ENCODE results near the gene ZNF493.
A peak's percentile ranks its signal among the peaks of the same experiment; 100 is the strongest.

ZNF493 gene

DNA sequence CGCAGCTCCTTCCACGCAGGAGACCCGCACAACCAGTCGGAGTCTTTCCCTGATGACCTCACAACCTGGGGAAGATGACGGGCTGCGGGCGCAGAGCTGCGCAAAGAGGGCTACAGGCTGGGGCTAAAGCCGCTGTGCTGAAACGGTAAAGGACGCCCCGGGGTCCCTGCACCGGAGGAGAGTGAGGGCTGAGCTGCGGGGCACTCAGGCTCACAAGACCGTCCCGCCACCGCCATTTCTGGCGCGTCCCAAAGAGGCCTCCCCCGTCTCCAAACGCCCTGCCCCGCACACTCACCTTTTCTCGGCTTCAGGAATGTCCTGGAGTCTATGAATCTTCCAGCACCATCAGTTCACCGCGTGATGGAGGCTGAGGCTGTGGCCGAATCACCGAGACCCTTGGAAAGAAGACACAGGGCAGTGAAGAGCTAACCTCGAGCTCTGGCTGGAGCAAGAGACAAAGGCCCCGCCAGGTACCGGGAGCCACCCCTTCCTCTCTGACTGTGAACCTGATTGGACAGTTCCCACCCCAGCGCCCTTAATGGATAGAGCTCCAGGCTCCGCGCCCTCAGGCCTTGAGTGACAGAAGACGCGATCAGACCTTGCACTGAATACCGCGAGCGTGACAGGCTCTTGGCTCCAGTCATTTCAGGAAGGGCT is 66.6 kb downstream of the ZNF493 start:
- Histone ChIP-seq H3K9ac (ENCODE audit: low read length) (no peak overlapping the region), H3K27me3 (ENCODE audit: control insufficient read depth, insufficient read depth, low read length) (no peaks in the 10 kb centered on the region), H3K4me1 (ENCODE audit: control insufficient read depth, low read depth, low read length) (no peaks in the 10 kb centered on the region), H3K36me3 (ENCODE audit: control insufficient read depth, low read depth, low read length) (no peaks in the 10 kb centered on the region), H3K9me3 (ENCODE audit: control insufficient read depth, low read depth, low read length) (peaks cover 4% of the 10 kb centered on the region), H3K4me3 (ENCODE audit: low read length) (peak overlapping the region; percentile 3), H3K27ac (ENCODE audit: low read length) (no peak overlapping the region)

DNA sequence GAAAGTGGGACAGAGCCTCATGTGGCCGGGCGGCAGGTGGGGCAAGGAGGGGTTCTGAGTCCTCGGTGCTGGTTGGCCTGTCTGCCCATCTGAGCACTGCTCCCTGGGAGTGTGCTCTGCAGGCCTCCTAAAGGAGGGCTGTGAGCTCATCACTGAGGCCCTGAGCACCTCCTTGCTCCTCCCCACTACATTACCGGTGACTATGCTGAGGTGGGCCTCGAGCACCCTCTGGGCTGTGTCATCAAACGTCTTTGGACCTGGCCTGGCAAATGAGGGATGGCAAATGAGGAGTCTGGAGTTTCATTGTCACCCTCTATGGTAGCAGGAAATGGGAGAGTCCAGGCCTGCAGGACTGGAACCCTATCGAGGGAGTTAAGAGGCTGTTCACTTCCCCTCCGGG is 69.7 kb downstream of the ZNF493 start:
- no peaks in the 10 kb centered on the region for H3K36me3 ChIP-seq (ENCODE audit: control insufficient read depth, low read depth, low read length)
- H3K27me3 ChIP-seq (ENCODE audit: control insufficient read depth, insufficient read depth, low read length), result no peaks in the 10 kb centered on the region
- H3K9me3 ChIP-seq (ENCODE audit: control insufficient read depth, low read depth, low read length), result peaks cover 4% of the 10 kb centered on the region
- no peak overlapping the region for H3K4me3 ChIP-seq (ENCODE audit: low read length)
- no peak overlapping the region for H3K9ac ChIP-seq (ENCODE audit: low read length)
- no peak overlapping the region for H3K27ac ChIP-seq (ENCODE audit: low read length)
- no peaks in the 10 kb centered on the region for H3K4me1 ChIP-seq (ENCODE audit: control insufficient read depth, low read depth, low read length)

DNA sequence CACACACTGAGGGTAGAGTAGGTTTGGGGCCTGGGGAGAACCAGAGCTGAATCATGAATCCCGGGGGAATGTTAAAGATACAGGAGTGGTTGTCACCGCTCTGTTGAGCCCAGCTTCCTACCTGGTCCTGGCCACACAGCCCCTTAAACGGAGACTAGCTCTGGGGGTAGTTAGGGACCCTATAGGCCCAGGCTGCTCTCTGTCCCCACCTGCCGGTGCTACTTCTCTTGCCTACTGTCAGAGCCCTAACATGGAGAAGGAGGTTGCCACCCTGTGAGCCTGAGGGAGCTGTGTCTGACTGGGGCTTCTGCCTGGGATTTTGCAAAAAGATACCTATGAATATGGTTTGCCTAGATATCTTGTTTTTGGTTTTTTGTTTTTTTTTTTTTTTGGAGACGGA is 71.9 kb downstream of the ZNF493 start:
- Histone ChIP-seq H3K27me3 (ENCODE audit: control insufficient read depth, insufficient read depth, low read length) (no peaks in the 10 kb centered on the region), H3K4me1 (ENCODE audit: control insufficient read depth, low read depth, low read length) (no peaks in the 10 kb centered on the region)

DNA sequence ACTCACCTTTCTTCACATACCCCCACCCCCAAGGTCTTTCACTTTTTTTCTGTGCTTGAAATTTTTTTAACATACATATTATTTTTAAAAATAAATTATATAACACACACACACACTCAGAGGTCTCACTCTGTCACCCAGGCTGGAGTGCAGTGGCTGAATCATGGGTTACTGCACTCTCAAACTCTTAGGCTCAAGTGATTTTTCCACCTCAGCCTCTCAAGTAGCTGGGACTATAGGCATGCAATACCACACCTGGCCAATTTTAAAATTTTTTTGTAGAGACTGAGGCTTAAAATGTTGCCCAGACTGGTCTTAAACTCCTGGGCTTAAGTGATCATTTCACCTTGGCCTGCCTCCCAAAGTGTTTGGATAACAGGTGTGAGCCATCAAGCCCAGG is 75.6 kb downstream of the ZNF493 start:
- Histone ChIP-seq H3K27me3 (ENCODE audit: control insufficient read depth, insufficient read depth, low read length) (no peaks in the 10 kb centered on the region), H3K36me3 (ENCODE audit: control insufficient read depth, low read depth, low read length) (no peaks in the 10 kb centered on the region), H3K9ac (ENCODE audit: low read length) (no peak overlapping the region), H3K4me1 (ENCODE audit: control insufficient read depth, low read depth, low read length) (no peaks in the 10 kb centered on the region), H3K9me3 (ENCODE audit: control insufficient read depth, low read depth, low read length) (no peaks in the 10 kb centered on the region), H3K4me3 (ENCODE audit: low read length) (no peak overlapping the region), H3K27ac (ENCODE audit: low read length) (no peak overlapping the region)

More for the DNA sequence above, 71.9 kb downstream of the ZNF493 start:
- Histone ChIP-seq H3K27ac (ENCODE audit: low read length) (no peak overlapping the region), H3K9me3 (ENCODE audit: control insufficient read depth, low read depth, low read length) (peaks cover 1% of the 10 kb centered on the region), H3K9ac (ENCODE audit: low read length) (no peak overlapping the region), H3K36me3 (ENCODE audit: control insufficient read depth, low read depth, low read length) (no peaks in the 10 kb centered on the region), H3K4me3 (ENCODE audit: low read length) (no peak overlapping the region)

DNA sequence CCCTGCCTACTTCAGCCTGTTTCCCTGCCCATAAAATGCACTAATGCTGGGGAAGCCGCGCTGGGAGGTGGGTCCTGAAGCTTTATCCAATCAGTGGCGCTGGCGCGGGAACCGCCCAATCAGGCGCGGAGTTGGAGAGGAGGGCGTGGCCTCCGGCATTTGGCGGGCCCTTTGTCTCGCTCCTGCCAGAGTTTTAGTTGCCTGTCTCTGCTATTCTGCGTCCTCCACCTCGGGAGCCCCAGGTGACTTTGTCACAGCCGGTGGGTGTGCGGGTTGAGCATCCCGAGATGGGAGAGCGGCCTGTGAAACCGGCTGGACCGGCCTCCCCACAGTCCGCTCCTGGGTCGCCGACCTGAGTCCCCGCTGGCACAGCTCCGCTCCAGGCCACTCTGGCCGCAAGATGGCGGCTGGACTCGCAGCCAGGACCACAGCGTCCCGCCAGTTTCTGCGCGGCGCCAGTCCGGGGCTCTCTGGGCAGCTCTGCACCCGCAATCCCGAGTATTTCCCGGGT is 77.8 kb downstream of the ZNF493 start:
- H3K4me1 ChIP-seq (ENCODE audit: control insufficient read depth, low read depth, low read length), result no peaks in the 10 kb centered on the region
- H3K9me3 ChIP-seq (ENCODE audit: control insufficient read depth, low read depth, low read length), result peaks cover 3% of the 10 kb centered on the region
- no peak overlapping the region for H3K4me3 ChIP-seq (ENCODE audit: low read length)
- H3K27ac ChIP-seq (ENCODE audit: low read length), result no peak overlapping the region
- H3K36me3 ChIP-seq (ENCODE audit: control insufficient read depth, low read depth, low read length), result no peaks in the 10 kb centered on the region
- H3K27me3 ChIP-seq (ENCODE audit: control insufficient read depth, insufficient read depth, low read length), result no peaks in the 10 kb centered on the region
- no peak overlapping the region for H3K9ac ChIP-seq (ENCODE audit: low read length)
